B cell (primary cell): Measurements from ENCODE around the gene STK16.

Experiments used
- EZH2 ChIP-seq: IDR thresholded peaks from 2 replicates; pipeline ENCODE4 v1.6.1; 2012; ENCODE audit warnings: borderline replicate concordance, low read depth, mild to moderate bottlenecking, moderate library complexity, low read length; ENCODE audit not compliant: insufficient read depth, poor library complexity, severe bottlenecking
- TF ChIP-seq, protein P1 (sequence below): fragments of 200-600 bp; IDR thresholded peaks from one replicate; pipeline ENCODE4 v1.8.0; 2022; ENCODE audit warnings: antibody characterized with exemption, mild to moderate bottlenecking

- TF ChIP-seq, protein P1, sequence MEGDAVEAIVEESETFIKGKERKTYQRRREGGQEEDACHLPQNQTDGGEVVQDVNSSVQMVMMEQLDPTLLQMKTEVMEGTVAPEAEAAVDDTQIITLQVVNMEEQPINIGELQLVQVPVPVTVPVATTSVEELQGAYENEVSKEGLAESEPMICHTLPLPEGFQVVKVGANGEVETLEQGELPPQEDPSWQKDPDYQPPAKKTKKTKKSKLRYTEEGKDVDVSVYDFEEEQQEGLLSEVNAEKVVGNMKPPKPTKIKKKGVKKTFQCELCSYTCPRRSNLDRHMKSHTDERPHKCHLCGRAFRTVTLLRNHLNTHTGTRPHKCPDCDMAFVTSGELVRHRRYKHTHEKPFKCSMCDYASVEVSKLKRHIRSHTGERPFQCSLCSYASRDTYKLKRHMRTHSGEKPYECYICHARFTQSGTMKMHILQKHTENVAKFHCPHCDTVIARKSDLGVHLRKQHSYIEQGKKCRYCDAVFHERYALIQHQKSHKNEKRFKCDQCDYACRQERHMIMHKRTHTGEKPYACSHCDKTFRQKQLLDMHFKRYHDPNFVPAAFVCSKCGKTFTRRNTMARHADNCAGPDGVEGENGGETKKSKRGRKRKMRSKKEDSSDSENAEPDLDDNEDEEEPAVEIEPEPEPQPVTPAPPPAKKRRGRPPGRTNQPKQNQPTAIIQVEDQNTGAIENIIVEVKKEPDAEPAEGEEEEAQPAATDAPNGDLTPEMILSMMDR = no peak
- TF ChIP-seq EZH2 = no peak
Measured at GRCh38 chr2:219272356-219272755, 27.1 kb downstream of the STK16 start.
